ENCODE measurements around the gene PLK2.
A peak's percentile ranks its signal among the peaks of the same experiment; 100 is the strongest.

Gene PLK2

GRCh38 chr5:58460002-58460731, at the start of gene PLK2:
Gene PLK2 (minus strand): TSS chr5:58460086. CDS start chr5:58459959, 127 bp downstream.
- in situ Hi-C loops (cut with MboI; ENCODE audit: low pct_unique_long_range_greater_than_20kb, low sequenced_read_pairs), result loop anchor here (25.0 kb wide), 1 partner anchor 1148 kb away; no protein-coding TSS in a partner anchor
- DNase-seq, result peak; percentile 93

GRCh38 chr5:58507715-58508114, 47.8 kb upstream of the PLK2 start:
- in situ Hi-C loops (cut with MboI; ENCODE audit: low pct_unique_long_range_greater_than_20kb, low sequenced_read_pairs), result no loop called here
- DNase-seq, result peak; percentile 64

DNA sequence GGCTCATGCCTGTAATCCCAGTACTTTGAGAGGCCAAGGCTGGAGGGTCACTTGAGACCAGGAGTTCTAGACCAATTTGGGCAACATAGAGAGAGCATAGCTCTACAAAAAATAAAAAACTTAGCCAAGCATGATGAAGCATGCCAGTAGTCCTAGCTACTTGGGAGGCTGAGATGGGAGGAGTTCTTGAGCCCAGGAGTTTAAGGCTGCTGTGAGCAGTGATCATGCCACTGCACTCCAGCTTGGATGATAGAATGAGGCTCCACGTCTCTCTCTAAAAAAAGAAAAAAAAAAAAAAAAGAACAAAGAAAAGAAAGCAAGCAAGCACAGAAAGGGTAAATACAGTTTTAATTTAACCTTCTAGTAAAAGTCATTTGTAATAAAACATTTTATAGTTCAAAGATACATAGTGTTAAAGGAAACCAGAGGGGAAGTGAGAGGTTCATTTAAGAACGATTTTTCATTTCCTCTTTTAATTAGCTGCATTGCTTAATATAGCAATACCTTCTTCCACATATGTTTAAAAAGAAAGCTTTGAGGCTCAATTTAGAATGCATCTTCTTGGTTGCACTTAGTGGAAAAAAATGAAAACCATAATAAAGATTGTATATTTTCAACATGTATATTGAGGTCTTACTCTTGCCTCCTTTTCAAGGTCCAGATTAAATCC, 46.2 kb upstream of the PLK2 start:
- peak; percentile 20 for DNase-seq
- in situ Hi-C loops (cut with MboI; ENCODE audit: low pct_unique_long_range_greater_than_20kb, low sequenced_read_pairs), result no loop called here

DNA sequence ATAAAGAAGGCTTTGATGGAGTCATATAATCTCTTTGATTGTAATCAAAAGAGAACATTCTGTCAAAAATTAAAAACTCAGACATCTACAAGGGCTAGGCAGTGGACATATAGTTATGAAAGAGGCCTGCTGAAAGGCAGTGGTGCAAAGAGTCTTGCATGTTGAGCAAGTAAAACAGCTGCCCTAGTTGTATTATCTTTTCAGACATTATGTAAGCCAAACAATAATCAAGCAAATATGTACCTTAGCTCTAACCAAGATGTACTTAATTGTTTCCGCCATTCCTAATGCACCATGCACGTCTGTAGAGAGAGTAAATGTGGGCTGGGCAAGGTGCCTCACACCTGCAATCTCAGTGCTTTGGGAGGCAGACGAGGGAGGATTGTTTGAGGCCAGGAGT, 45.6 kb upstream of the PLK2 start:
- in situ Hi-C loops (cut with MboI; ENCODE audit: low pct_unique_long_range_greater_than_20kb, low sequenced_read_pairs), result no loop called here
- DNase-seq, result no peak

GRCh38 chr5:58504766-58505165, 44.9 kb upstream of the PLK2 start:
- no peak for DNase-seq
- in situ Hi-C loops (cut with MboI; ENCODE audit: low pct_unique_long_range_greater_than_20kb, low sequenced_read_pairs), result no loop called here

DNA sequence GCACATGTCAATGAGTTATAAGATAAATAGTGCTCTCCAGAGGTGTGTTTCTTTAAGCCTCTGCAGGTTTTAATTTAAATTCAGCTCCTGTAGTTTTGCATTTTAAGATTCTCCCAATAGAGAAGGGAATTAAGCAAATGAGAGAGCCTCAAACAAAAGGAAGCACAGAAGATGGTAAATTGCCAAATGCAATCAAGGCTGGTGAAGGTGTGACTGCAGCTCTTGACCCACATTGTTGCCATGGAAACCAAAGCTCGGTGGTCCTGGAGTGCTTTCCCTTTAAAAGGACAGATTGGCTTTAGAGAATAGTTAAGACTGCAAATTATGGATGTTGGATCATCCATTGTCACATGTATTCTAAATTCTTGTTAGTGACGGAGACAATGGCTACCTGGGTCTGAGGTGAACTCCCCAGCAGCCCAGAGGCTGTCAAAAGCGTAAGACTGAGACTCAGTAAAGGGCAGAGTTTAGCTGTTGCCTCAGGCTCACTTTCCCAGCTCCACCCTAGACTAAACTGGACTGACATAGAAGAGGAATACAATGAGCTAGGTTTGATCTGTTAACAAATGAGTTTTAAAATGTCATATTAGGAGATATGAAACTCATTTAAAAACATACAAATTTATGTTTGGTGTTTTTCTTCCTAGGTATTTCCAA, 43.6 kb upstream of the PLK2 start:
- in situ Hi-C loops (cut with MboI; ENCODE audit: low pct_unique_long_range_greater_than_20kb, low sequenced_read_pairs), result no loop called here
- DNase-seq, result no peak

DNA sequence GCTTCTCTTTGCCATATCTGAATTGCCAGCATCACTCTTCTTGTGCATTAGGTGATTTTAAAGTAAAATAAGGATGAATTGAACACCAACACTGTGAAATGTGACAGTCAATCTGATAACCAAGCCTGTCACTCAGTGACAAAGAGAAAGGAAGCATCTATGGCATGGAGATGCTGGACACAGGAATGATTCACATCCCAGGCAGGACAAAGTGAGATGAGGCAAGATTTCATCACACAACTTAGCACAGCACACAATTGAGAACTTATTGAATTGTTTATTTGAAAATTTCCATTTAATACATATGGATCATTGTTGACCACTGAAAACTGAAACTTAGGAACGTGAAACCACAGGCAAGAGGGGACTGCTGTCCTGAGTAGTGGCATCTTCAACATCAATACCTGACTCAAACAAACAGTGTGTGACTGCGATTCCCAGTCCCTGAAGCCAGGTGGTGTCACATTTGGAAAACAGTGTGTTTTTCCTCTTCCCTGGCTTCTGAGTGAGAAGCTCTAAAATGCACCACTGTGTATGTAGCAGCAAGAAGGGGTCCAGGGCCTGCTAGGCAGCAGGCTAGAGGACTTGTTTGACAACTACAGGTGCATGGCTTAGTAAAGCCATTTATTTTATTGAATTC, 42.0 kb upstream of the PLK2 start:
- in situ Hi-C loops (cut with MboI; ENCODE audit: low pct_unique_long_range_greater_than_20kb, low sequenced_read_pairs), result no loop called here

DNA sequence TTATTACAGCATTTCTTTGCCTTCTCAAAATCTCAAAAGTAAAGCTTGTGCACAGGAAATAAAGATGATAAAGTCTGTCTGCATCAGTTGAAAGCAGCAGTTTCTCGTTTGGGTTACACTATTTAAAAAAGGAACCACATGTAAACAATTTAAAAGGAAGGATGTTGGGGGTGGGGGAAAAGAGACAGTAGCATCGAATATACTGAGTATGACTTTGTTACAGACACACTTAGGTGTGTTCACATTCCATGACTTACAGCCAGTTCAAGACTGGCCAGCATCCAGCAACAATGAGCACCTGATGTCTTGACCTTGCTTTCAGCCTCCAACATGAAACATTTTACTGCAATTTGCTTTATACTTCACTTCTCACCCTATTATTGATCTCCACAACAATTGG, 40.1 kb upstream of the PLK2 start:
- in situ Hi-C loops (cut with MboI; ENCODE audit: low pct_unique_long_range_greater_than_20kb, low sequenced_read_pairs), result loop anchor here (25.0 kb wide), 1 partner anchor 337 kb away; no protein-coding TSS in a partner anchor
- DNase-seq, result peak; percentile 50

More for the DNA sequence above, 42.0 kb upstream of the PLK2 start:
- no peak for DNase-seq

DNA sequence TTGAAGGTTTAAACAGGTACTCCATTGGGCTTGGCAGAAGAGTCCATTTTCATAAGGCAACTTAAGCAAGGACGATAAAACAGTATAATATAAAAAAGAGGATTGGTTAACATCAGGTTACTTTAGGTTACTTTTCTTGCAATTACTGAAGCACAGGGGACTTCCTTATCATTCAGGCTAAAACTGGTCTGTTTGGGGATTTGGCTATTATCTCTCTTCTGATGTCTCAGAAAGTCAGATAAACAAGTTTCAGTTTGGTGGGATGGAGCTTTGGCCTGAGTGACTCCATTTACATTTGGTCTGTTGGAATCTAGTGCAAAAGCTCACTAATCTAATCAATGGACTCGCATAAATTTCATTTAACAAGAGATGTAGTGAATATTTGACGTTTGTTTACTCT, 39.3 kb upstream of the PLK2 start:
- no peak for DNase-seq
- in situ Hi-C loops (cut with MboI; ENCODE audit: low pct_unique_long_range_greater_than_20kb, low sequenced_read_pairs), result loop anchor here (25.0 kb wide), 1 partner anchor 338 kb away; no protein-coding TSS in a partner anchor

DNA sequence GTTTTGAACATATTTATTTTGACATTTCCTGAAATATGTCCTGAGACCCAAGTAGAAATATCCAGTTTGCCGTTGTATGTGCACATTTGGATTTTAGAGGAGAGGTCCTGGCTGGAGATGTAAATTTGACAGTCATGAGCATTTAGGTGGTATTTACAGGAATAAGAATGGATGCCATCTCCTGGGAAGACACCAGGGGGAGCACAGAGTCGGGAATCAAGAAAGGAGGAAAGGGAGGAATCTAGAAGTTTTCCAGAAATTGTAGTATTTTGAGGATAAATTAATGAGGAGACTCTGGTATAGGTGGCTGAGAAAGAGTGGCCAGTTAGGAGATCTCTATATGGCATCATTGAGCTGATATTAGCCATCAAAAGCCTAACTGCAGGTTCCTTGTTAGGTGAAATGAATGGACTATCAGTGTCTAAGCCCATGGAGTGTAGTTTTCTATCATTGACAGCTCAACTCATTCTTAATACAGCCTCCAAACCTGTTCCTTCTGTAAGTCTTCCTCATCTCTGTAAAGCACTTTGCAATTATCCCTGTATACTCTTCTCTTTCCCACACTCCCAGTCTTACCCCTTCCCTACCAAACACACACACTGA, 38.6 kb upstream of the PLK2 start:
- DNase-seq, result peak; percentile 50
- in situ Hi-C loops (cut with MboI; ENCODE audit: low pct_unique_long_range_greater_than_20kb, low sequenced_read_pairs), result loop anchor here (25.0 kb wide), 1 partner anchor 339 kb away; no protein-coding TSS in a partner anchor

- DNase-seq, result no peak
- in situ Hi-C loops (cut with MboI; ENCODE audit: low pct_unique_long_range_greater_than_20kb, low sequenced_read_pairs), result loop anchor here (25.0 kb wide), 1 partner anchor 339 kb away; no protein-coding TSS in a partner anchor
Measured at GRCh38 chr5:58497921-58498320, 38.0 kb upstream of the PLK2 start.

- DNase-seq, result no peak
- in situ Hi-C loops (cut with MboI; ENCODE audit: low pct_unique_long_range_greater_than_20kb, low sequenced_read_pairs), result loop anchor here (25.0 kb wide), 1 partner anchor 340 kb away; no protein-coding TSS in a partner anchor
Measured at GRCh38 chr5:58497386-58497785, 37.5 kb upstream of the PLK2 start.

DNA sequence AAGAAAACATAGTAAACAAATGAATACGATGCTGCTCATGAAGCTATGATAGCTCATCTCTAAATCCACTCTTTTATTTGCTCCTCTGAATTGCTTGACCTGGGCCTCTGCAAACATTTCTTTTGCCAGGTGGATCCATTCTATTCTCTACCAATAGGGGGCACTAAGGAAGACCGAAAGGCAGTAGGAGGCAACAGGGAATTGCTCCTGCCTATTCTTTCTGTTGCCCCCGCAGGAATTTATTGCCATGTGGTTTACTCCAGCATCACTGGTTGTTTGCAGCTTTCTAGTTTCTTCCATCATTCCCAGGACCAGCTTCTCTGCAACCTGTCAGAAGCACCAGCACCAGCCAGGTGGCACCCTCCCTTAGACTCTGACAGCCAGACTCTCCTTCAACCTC, 36.6 kb upstream of the PLK2 start:
- DNase-seq, result peak; percentile 34
- in situ Hi-C loops (cut with MboI; ENCODE audit: low pct_unique_long_range_greater_than_20kb, low sequenced_read_pairs), result loop anchor here (25.0 kb wide), 1 partner anchor 341 kb away; no protein-coding TSS in a partner anchor

GRCh38 chr5:58493141-58493540, 33.3 kb upstream of the PLK2 start:
- in situ Hi-C loops (cut with MboI; ENCODE audit: low pct_unique_long_range_greater_than_20kb, low sequenced_read_pairs), result loop anchor here (25.0 kb wide), 1 partner anchor 344 kb away; no protein-coding TSS in a partner anchor
- peak; percentile 55 for DNase-seq

DNA sequence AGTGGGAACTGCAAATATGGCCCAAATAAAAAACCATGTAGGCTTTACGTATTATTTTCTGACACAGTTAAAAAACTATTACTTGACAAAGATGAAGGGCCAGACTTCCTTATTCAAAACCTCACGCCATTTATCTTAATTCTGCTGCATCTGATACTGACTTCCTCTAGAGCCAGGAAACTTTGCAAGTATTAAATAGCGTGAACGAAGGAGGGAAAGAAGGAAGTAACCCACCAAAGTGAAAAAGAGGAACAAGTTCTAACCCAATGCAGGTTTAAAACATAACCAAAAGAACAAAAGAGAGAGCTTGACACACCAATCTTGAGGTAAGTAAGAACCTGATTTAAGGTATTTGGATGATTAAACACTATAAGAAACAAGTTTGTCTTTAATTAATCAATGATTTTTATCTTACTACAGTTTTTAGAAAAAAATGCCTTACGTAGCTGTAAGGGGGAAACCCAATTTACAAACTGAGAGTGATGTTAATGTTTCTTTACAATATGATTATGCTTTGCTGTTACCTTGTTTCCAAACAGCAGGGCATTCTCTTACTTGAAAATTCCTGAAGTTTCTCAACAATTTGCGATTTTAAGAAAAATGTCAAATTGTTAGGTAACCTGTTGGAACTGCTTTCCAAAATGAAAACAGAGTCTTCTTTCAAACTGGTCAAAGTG, 31.5 kb upstream of the PLK2 start, which contains the start of gene GAPT:
Gene GAPT (plus strand): TSS at position 220 of the 677 bp plus-strand sequence. CDS start 3,102 bp downstream, outside the sequence.
- peak; percentile 91 for DNase-seq
- in situ Hi-C loops (cut with MboI; ENCODE audit: low pct_unique_long_range_greater_than_20kb, low sequenced_read_pairs), result loop anchor here (25.0 kb wide), 1 partner anchor 346 kb away; no protein-coding TSS in a partner anchor

DNA sequence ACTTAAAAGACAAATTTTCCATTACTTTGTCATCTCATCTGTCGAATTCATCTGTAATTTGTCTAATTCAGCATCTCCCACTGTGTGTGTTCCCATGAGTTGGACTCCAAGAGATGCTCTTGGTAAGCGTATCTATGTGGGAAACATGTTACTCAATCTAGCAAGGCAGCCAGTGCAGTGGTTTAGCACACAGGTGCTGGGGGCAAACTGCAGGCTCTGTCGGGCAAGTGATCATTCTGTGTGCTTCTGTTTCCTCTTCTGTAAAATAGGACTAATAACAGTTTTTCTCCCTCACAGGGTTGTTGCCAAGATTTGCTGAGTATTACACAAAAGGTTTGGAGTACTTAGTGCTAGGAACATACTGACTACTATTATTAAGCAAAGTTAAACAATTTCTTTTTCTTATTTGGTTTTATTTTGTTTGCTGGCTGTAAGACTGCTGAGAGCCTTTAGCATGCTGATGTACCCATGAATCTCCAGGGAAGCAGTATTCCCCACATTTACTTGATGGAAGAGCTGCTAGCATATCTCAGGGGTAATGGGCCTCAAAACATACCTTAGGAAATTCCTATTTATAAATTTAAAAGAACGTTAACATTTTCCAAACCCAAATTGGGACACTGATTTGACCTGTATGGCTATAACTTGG, 30.6 kb upstream of the PLK2 start:
- in situ Hi-C loops (cut with MboI; ENCODE audit: low pct_unique_long_range_greater_than_20kb, low sequenced_read_pairs), result loop anchor here (25.0 kb wide), 1 partner anchor 347 kb away; no protein-coding TSS in a partner anchor
- peak; percentile 74 for DNase-seq

- in situ Hi-C loops (cut with MboI; ENCODE audit: low pct_unique_long_range_greater_than_20kb, low sequenced_read_pairs), result loop anchor here (25.0 kb wide), 1 partner anchor 351 kb away; no protein-coding TSS in a partner anchor
- no peak for DNase-seq
Measured at GRCh38 chr5:58486290-58486689, 26.4 kb upstream of the PLK2 start.

All from KBM-7 (cell line).